ELR (cell line): ENCODE data around the gene CDC25B.
A peak's percentile ranks its signal among the peaks of the same experiment; 100 is the strongest.

ENCODE experiments used
- DNase-seq: peaks from one replicate; pipeline ENCODE4 v3.0.0-alpha.2; 2015; ENCODE audit warnings: low read depth

CDC25B gene

GRCh38 chr20:3804254-3804751 is 8.2 kb downstream of the CDC25B start:
- no peak for DNase-seq

- DNase-seq: no peak
Measured at GRCh38 chr20:3804781-3805180, 8.7 kb downstream of the CDC25B start.

- DNase-seq: no peak
Measured at GRCh38 chr20:3808544-3808943, 12.4 kb downstream of the CDC25B start.

GRCh38 chr20:3811467-3812258 is 15.6 kb downstream of the CDC25B start:
- DNase-seq: peak; percentile 98

GRCh38 chr20:3812259-3812681 is 16.2 kb downstream of the CDC25B start:
- no peak for DNase-seq

- no peak for DNase-seq
Measured at GRCh38 chr20:3812975-3813847, 17.1 kb downstream of the CDC25B start.

GRCh38 chr20:3813848-3814581 is 17.9 kb downstream of the CDC25B start:
- no peak for DNase-seq

GRCh38 chr20:3814928-3815495 is 18.9 kb downstream of the CDC25B start:
- DNase-seq: no peak

- no peak for DNase-seq
Measured at GRCh38 chr20:3815703-3816315, 19.7 kb downstream of the CDC25B start.

GRCh38 chr20:3818155-3819151 is 22.3 kb downstream of the CDC25B start:
- DNase-seq: peak; percentile 90

- no peak for DNase-seq
Measured at GRCh38 chr20:3819411-3820047, 23.4 kb downstream of the CDC25B start.

- DNase-seq: peak; percentile 96
Measured at GRCh38 chr20:3820048-3820900, 24.2 kb downstream of the CDC25B start, which contains the start of gene AP5S1. TSS of gene AP5S1 (plus strand) at chr20:3820547. CDS start at chr20:3822118, 1,571 bp downstream.

- DNase-seq: no peak
Measured at GRCh38 chr20:3820901-3821727, 25.0 kb downstream of the CDC25B start.

GRCh38 chr20:3821996-3822395 is 25.9 kb downstream of the CDC25B start:
- no peak for DNase-seq

- DNase-seq: no peak
Measured at GRCh38 chr20:3823881-3824280, 27.8 kb downstream of the CDC25B start.

GRCh38 chr20:3825526-3825925 is 29.4 kb downstream of the CDC25B start:
- DNase-seq: no peak

GRCh38 chr20:3826420-3826819 is 30.3 kb downstream of the CDC25B start:
- DNase-seq: no peak

GRCh38 chr20:3828798-3829197 is 32.7 kb downstream of the CDC25B start:
- DNase-seq: no peak
